G401.6 (cell line): ENCODE measurements around the gene NRBF2.

Experiments used
- FAIRE-seq: peaks from 2 replicates; lab custom pipeline; 2012; peaks lifted over from hg19 to GRCh38; lab: Jason Lieb, UNC

The NRBF2 gene

GRCh38 chr10:63164166-63164623 lies 31.1 kb downstream of the NRBF2 start:
- no peak for FAIRE-seq

- no peak for FAIRE-seq
Observed at GRCh38 chr10:63165249-63165648, 32.1 kb downstream of the NRBF2 start.

- peak; percentile 96 for FAIRE-seq
Observed at GRCh38 chr10:63166742-63167258, 33.7 kb downstream of the NRBF2 start.

GRCh38 chr10:63168821-63169462 lies 35.8 kb downstream of the NRBF2 start:
- no peak for FAIRE-seq

- no peak for FAIRE-seq
Observed at GRCh38 chr10:63169624-63170023, 36.5 kb downstream of the NRBF2 start.

- FAIRE-seq: no peak
Observed at GRCh38 chr10:63171255-63171855, 38.2 kb downstream of the NRBF2 start.

GRCh38 chr10:63171926-63172325 lies 38.8 kb downstream of the NRBF2 start:
- peak; percentile 11 for FAIRE-seq

- FAIRE-seq: no peak
Observed at GRCh38 chr10:63173468-63174232, 40.5 kb downstream of the NRBF2 start.

- FAIRE-seq: no peak
Observed at GRCh38 chr10:63175534-63175933, 42.4 kb downstream of the NRBF2 start.

- FAIRE-seq: no peak
Observed at GRCh38 chr10:63192826-63193225, 59.7 kb downstream of the NRBF2 start.

- FAIRE-seq: no peak
Observed at GRCh38 chr10:63197344-63198092, 64.4 kb downstream of the NRBF2 start.

- FAIRE-seq: no peak
Observed at GRCh38 chr10:63199716-63200115, 66.6 kb downstream of the NRBF2 start.

- FAIRE-seq: no peak
Observed at GRCh38 chr10:63200431-63200830, 67.3 kb downstream of the NRBF2 start.

- FAIRE-seq: no peak
Observed at GRCh38 chr10:63201118-63201517, 68.0 kb downstream of the NRBF2 start.
